ENCODE data around the gene TNIP1. TPM values are rescaled to one million over a fixed set of nuclear protein-coding genes. Genes with fewer than 3 reads are reported as not detected.

TNIP1 gene
- total and polyA plus RNA-seq, 12 donors: 36.6 to 129 (median 93.2) TPM

- Histone ChIP-seq H3K4me3 (peak overlapping the region in 1 of 4 donors; percentile 55), H3K36me3 (replicated peaks in 1 of 2) (peaks cover 0 to 35% of the 10 kb centered on the region in 2 donors), H3K4me1 (replicated peaks in 1 of 2) (peaks cover 33 to 51% of the 10 kb centered on the region in 2 donors), H3K27ac (peak overlapping the region in 4 of 5 donors; percentile 34 to 86 (median 73)), H3K27me3 (no peaks in the 10 kb centered on the region), H3K9me3 (replicated peaks in 1 of 3) (no peaks in the 10 kb centered on the region)
- intact Hi-C loops (cut with DNase I): no loop called here
- DNase-seq: no peak
- 75 to 87% (median 80%) methylated on average over 6 to 7 of the region's 7 CpGs for WGBS, 4 donors
- no peak for TF ChIP-seq POLR2A (IDR thresholded peaks at IDR 0.05)
- TF ChIP-seq CTCF (IDR thresholded peaks at IDR 0.05): no peak
Observed at GRCh38 chr5:151024440-151025249, 56.2 kb downstream of the TNIP1 start.

- intact Hi-C loops (cut with DNase I): no loop called here
- TF ChIP-seq POLR2A (IDR thresholded peaks at IDR 0.05) (no peak), CTCF (IDR thresholded peaks at IDR 0.05) (no peak)
- 54 to 56% (median 54%) methylated on average over 7 to 8 of the region's 8 CpGs for WGBS, 4 donors
- H3K9me3 ChIP-seq (replicated peaks in 1 of 3): no peaks in the 10 kb centered on the region
- peak overlapping the region in 4 of 5 donors; percentile 34 to 86 (median 73) for H3K27ac ChIP-seq
- peak in 6 of 7 donors; percentile 52 to 84 (median 60) for DNase-seq
- H3K27me3 ChIP-seq: no peaks in the 10 kb centered on the region
- H3K4me1 ChIP-seq (replicated peaks in 1 of 2): peaks cover 33 to 51% of the 10 kb centered on the region in 2 donors
- H3K4me3 ChIP-seq: peak overlapping the region in 1 of 4 donors; percentile 55
- peaks cover 0 to 26% of the 10 kb centered on the region in 2 donors for H3K36me3 ChIP-seq (replicated peaks in 1 of 2)
Observed at GRCh38 chr5:151023651-151024050, 57.2 kb downstream of the TNIP1 start.

GRCh38 chr5:151023047-151023615 lies 57.7 kb downstream of the TNIP1 start:
- Histone ChIP-seq H3K27ac (peak overlapping the region in 4 of 5 donors; percentile 34 to 86 (median 73)), H3K4me3 (peak overlapping the region in 1 of 4 donors; percentile 55), H3K36me3 (replicated peaks in 1 of 2) (peaks cover 0 to 21% of the 10 kb centered on the region in 2 donors), H3K4me1 (replicated peaks in 1 of 2) (peaks cover 33 to 51% of the 10 kb centered on the region in 2 donors), H3K9me3 (replicated peaks in 1 of 3) (no peaks in the 10 kb centered on the region), H3K27me3 (no peaks in the 10 kb centered on the region)
- 7 to 41% (median 25%) methylated on average over 4 to 5 of the region's 5 CpGs for WGBS, 4 donors
- intact Hi-C loops (cut with DNase I): no loop called here
- peak; percentile 73 to 95 (median 90) for DNase-seq
- no peak for TF ChIP-seq CTCF (IDR thresholded peaks at IDR 0.05)
- TF ChIP-seq POLR2A (IDR thresholded peaks at IDR 0.05): no peak

- Histone ChIP-seq H3K4me1 (replicated peaks in 1 of 2) (peaks cover 33 to 49% of the 10 kb centered on the region in 2 donors), H3K27ac (peak overlapping the region in 4 of 5 donors; percentile 34 to 86 (median 73)), H3K27me3 (no peaks in the 10 kb centered on the region), H3K4me3 (peak overlapping the region in 1 of 4 donors; percentile 55), H3K36me3 (replicated peaks in 1 of 2) (peaks cover 0 to 15% of the 10 kb centered on the region in 2 donors), H3K9me3 (replicated peaks in 1 of 3) (no peaks in the 10 kb centered on the region)
- intact Hi-C loops (cut with DNase I): no loop called here
- TF ChIP-seq POLR2A (IDR thresholded peaks at IDR 0.05) (no peak), CTCF (IDR thresholded peaks at IDR 0.05) (no peak)
- WGBS, 4 donors: 48 to 81% (median 67%) methylated on average over 7 of the region's 7 CpGs
- DNase-seq: peak in 5 of 7 donors; percentile 31 to 84 (median 39)
Observed at GRCh38 chr5:151022511-151023018, 58.3 kb downstream of the TNIP1 start.

Data from adrenal gland (tissue), 12 donors.